Omental fat pad (tissue), 4 donors: Measurements from ENCODE around the gene SCG2. TPM values are rescaled to one million over a fixed set of nuclear protein-coding genes. Genes with fewer than 3 reads are reported as not detected.

Experiments
- ATAC-seq: fragments of 150-250 bp; one replicate; pipeline ENCODE4 v1.9.1; 2016; ENCODE audit warnings: mild to moderate bottlenecking, moderate library complexity; ENCODE audit not compliant: low FRiP score
- DNase-seq: peaks from one replicate; pipeline ENCODE4 v3.0.0-alpha.2; 2019; ENCODE audit warnings: low spot score
- CTCF ChIP-seq, 3 donors: fragments of 450-650 bp; IDR thresholded peaks; one replicate each; pipeline ENCODE4 v1.5.1; 2016 to 2017; ENCODE audit warnings: antibody characterized with exemption in 3 of 3, mild to moderate bottlenecking in 3 of 3, moderate library complexity in 2 of 3
- total RNA-seq, 4 donors: library from RNA; depleted of rRNA; stranded (reverse); fragments of >200 nt; gene quantifications; one replicate each; pipeline ENCODE4 v1.1.0, GENCODE V29; 2016

Gene SCG2
- total RNA-seq, 4 donors from 2014 or later: 0.25 to 0.56 (median 0.48) TPM

GRCh38 chr2:223642506-223642905 is 40.3 kb upstream of the SCG2 start:
- no peak for ATAC-seq
- no peak for TF ChIP-seq CTCF (IDR thresholded peaks at IDR 0.05)
- no peak for DNase-seq

GRCh38 chr2:223641082-223641481 is 38.9 kb upstream of the SCG2 start:
- DNase-seq (no peak), ATAC-seq (no peak)
- TF ChIP-seq CTCF (IDR thresholded peaks at IDR 0.05): no peak

GRCh38 chr2:223635080-223635479 is 32.9 kb upstream of the SCG2 start:
- ATAC-seq: no peak
- TF ChIP-seq CTCF (IDR thresholded peaks at IDR 0.05): no peak
- DNase-seq: no peak

- no peak for TF ChIP-seq CTCF (IDR thresholded peaks at IDR 0.05)
- ATAC-seq: no peak
- no peak for DNase-seq
These were observed 32.1 kb upstream of the SCG2 start for GRCh38 chr2:223634238-223634637.

GRCh38 chr2:223633656-223634055 is 31.5 kb upstream of the SCG2 start:
- ATAC-seq: no peak
- no peak for TF ChIP-seq CTCF (IDR thresholded peaks at IDR 0.05)
- no peak for DNase-seq

GRCh38 chr2:223632826-223633225 is 30.7 kb upstream of the SCG2 start:
- TF ChIP-seq CTCF (IDR thresholded peaks at IDR 0.05): no peak
- ATAC-seq (no peak), DNase-seq (no peak)

GRCh38 chr2:223626716-223627115 is 24.6 kb upstream of the SCG2 start:
- no peak for TF ChIP-seq CTCF (IDR thresholded peaks at IDR 0.05)
- no peak for ATAC-seq
- no peak for DNase-seq
